ENCODE results near the gene ADAMTS18.

Gene ADAMTS18

GRCh38 chr16:77295896-77296295 lies 138.9 kb downstream of the ADAMTS18 start:
- TF ChIP-seq EZH2phosphoT487 (IDR thresholded peaks at IDR 0.05; ENCODE audit: low read depth) (no peak), CTCF (IDR thresholded peaks at IDR 0.05; ENCODE audit: low read depth, low read length) (no peak)
- Histone ChIP-seq H4K20me1 (ENCODE audit: insufficient read depth, low read length) (no peaks in the 10 kb centered on the region), H3K4me2 (ENCODE audit: low read length) (no peak overlapping the region), H3K27me3 (ENCODE audit: low read depth, low read length) (peaks cover 26% of the 10 kb centered on the region), H2AFZ (ENCODE audit: low read depth, low read length) (no peak overlapping the region), H3K9me3 (ENCODE audit: insufficient read depth, low read length) (no peaks in the 10 kb centered on the region), H3K27ac (ENCODE audit: low read length) (no peak overlapping the region), H3K4me1 (ENCODE audit: low read length) (peaks cover 17% of the 10 kb centered on the region), H3K9ac (ENCODE audit: low read length) (no peak overlapping the region), H3K36me3 (replicated peaks; ENCODE audit: low read depth, low read length) (no peaks in the 10 kb centered on the region), H3K79me2 (ENCODE audit: low read length) (no peaks in the 10 kb centered on the region), H3K4me3 (ENCODE audit: low read length) (no peak overlapping the region)

- Histone ChIP-seq H2AFZ (ENCODE audit: low read depth, low read length) (no peak overlapping the region), H3K9ac (ENCODE audit: low read length) (no peak overlapping the region), H3K4me2 (ENCODE audit: low read length) (no peak overlapping the region), H3K36me3 (replicated peaks; ENCODE audit: low read depth, low read length) (no peaks in the 10 kb centered on the region), H3K27ac (ENCODE audit: low read length) (no peak overlapping the region), H4K20me1 (ENCODE audit: insufficient read depth, low read length) (no peaks in the 10 kb centered on the region), H3K79me2 (ENCODE audit: low read length) (no peaks in the 10 kb centered on the region), H3K9me3 (ENCODE audit: insufficient read depth, low read length) (no peaks in the 10 kb centered on the region), H3K4me1 (ENCODE audit: low read length) (no peaks in the 10 kb centered on the region), H3K27me3 (ENCODE audit: low read depth, low read length) (peaks cover 29% of the 10 kb centered on the region), H3K4me3 (ENCODE audit: low read length) (no peak overlapping the region)
- TF ChIP-seq EZH2phosphoT487 (IDR thresholded peaks at IDR 0.05; ENCODE audit: low read depth) (no peak), CTCF (IDR thresholded peaks at IDR 0.05; ENCODE audit: low read depth, low read length) (no peak)
Measured at GRCh38 chr16:77290451-77291115, 144.3 kb downstream of the ADAMTS18 start.

GRCh38 chr16:77289331-77289809 lies 145.5 kb downstream of the ADAMTS18 start:
- no peaks in the 10 kb centered on the region for H4K20me1 ChIP-seq (ENCODE audit: insufficient read depth, low read length)
- H3K27me3 ChIP-seq (ENCODE audit: low read depth, low read length) = peaks cover 18% of the 10 kb centered on the region
- no peaks in the 10 kb centered on the region for H3K9me3 ChIP-seq (ENCODE audit: insufficient read depth, low read length)
- H2AFZ ChIP-seq (ENCODE audit: low read depth, low read length) = no peak overlapping the region
- H3K79me2 ChIP-seq (ENCODE audit: low read length) = no peaks in the 10 kb centered on the region
- TF ChIP-seq CTCF (IDR thresholded peaks at IDR 0.05; ENCODE audit: low read depth, low read length) = no peak
- no peak for TF ChIP-seq EZH2phosphoT487 (IDR thresholded peaks at IDR 0.05; ENCODE audit: low read depth)
- no peaks in the 10 kb centered on the region for H3K36me3 ChIP-seq (replicated peaks; ENCODE audit: low read depth, low read length)
- no peaks in the 10 kb centered on the region for H3K4me1 ChIP-seq (ENCODE audit: low read length)
- no peak overlapping the region for H3K27ac ChIP-seq (ENCODE audit: low read length)
- no peak overlapping the region for H3K4me2 ChIP-seq (ENCODE audit: low read length)
- H3K4me3 ChIP-seq (ENCODE audit: low read length) = no peak overlapping the region
- H3K9ac ChIP-seq (ENCODE audit: low read length) = no peak overlapping the region

- no peak overlapping the region for H3K4me3 ChIP-seq (ENCODE audit: low read length)
- H3K4me1 ChIP-seq (ENCODE audit: low read length) = no peaks in the 10 kb centered on the region
- no peaks in the 10 kb centered on the region for H4K20me1 ChIP-seq (ENCODE audit: insufficient read depth, low read length)
- no peaks in the 10 kb centered on the region for H3K9me3 ChIP-seq (ENCODE audit: insufficient read depth, low read length)
- H2AFZ ChIP-seq (ENCODE audit: low read depth, low read length) = no peak overlapping the region
- peaks cover 10% of the 10 kb centered on the region for H3K27me3 ChIP-seq (ENCODE audit: low read depth, low read length)
- no peak overlapping the region for H3K4me2 ChIP-seq (ENCODE audit: low read length)
- no peaks in the 10 kb centered on the region for H3K36me3 ChIP-seq (replicated peaks; ENCODE audit: low read depth, low read length)
- H3K79me2 ChIP-seq (ENCODE audit: low read length) = no peaks in the 10 kb centered on the region
- H3K9ac ChIP-seq (ENCODE audit: low read length) = no peak overlapping the region
- no peak overlapping the region for H3K27ac ChIP-seq (ENCODE audit: low read length)
- TF ChIP-seq CTCF (IDR thresholded peaks at IDR 0.05; ENCODE audit: low read depth, low read length) (no peak), EZH2phosphoT487 (IDR thresholded peaks at IDR 0.05; ENCODE audit: low read depth) (no peak)
Measured at GRCh38 chr16:77288222-77288621, 146.6 kb downstream of the ADAMTS18 start.
